GM12878 (cell line): ENCODE measurements around the gene MT1HL1. TPM values are rescaled to one million over a fixed set of nuclear protein-coding genes. Genes with fewer than 3 reads are reported as not detected.

Source experiments
- ATAC-seq: fragments of 200-7000 bp; cut with Tn5 transposase; 3 replicates; pipeline ENCODE4 v1.9.1; 2020; ENCODE audit warnings: mild to moderate bottlenecking, moderate library complexity
- BruUV-seq: library from RNA; stranded (reverse); fragments of 400-500 nt; replicated peaks from 2 replicates; lab custom pipeline; 2021; lab: Mats Ljungman, UMichigan
- CTCF ChIA-PET: fragments of 300-600 bp; sonication (Branson Sonifier 250); formaldehyde crosslinking; extraction: SDS; loops from one replicate; lab custom pipeline; 2021; ENCODE audit warnings: inconsistent platforms; lab: Yijun Ruan, JAX
- POLR2A ChIA-PET: fragments of 350-600 bp; formaldehyde crosslinking; extraction: SDS; loops from one replicate; lab custom pipeline; 2021; ENCODE audit warnings: inconsistent platforms; lab: Charles Lee
- RAD21 ChIA-PET: fragments of 300-600 bp; sonication (Branson Sonifier 250); formaldehyde crosslinking; loops from one replicate; lab custom pipeline; 2023; ENCODE audit warnings: antibody characterized with exemption; ENCODE audit not compliant: unreplicated experiment; lab: Charles Lee
- SMC1A ChIA-PET: fragments of 300-600 bp; sonication (Branson Sonifier 250); formaldehyde crosslinking; loops from one replicate; lab custom pipeline; 2023; ENCODE audit not compliant: unreplicated experiment, uncharacterized antibody; lab: Charles Lee
- DNase-seq: peaks from one replicate; pipeline ENCODE4 v3.0.0-alpha.2; 2011; ENCODE audit warnings: low read depth, low spot score
- FAIRE-seq: peaks from 3 replicates; lab custom pipeline; 2011; peaks lifted over from hg19 to GRCh38; lab: Jason Lieb, UNC
- H2AFZ ChIP-seq: 2 replicates; pipeline ENCODE4 v1.6.0; 2011; ENCODE audit warnings: low read depth, low read length, control low read depth; ENCODE audit not compliant: control insufficient read depth
- H3K27ac ChIP-seq: 2 replicates; pipeline ENCODE4 v1.5.1; 2011; ENCODE audit warnings: control low read depth; ENCODE audit not compliant: control insufficient read depth, insufficient read depth
- H3K27me3 ChIP-seq, 2 experiments: replicated peaks in 1 of 2; 2 replicates each; pipeline versions ENCODE4 v1.6.0 to v1.6.1; 2011; ENCODE audit warnings: low read length in 1 of 2; ENCODE audit not compliant: control insufficient read depth in 2 of 2, insufficient read depth in 2 of 2
- H3K36me3 ChIP-seq, 2 experiments: 2 replicates each; pipeline ENCODE4 v1.5.1; 2011; ENCODE audit warnings: low read length in 1 of 2; ENCODE audit not compliant: control insufficient read depth in 2 of 2, insufficient read depth in 2 of 2
- H3K4me1 ChIP-seq: 2 replicates; pipeline ENCODE4 v1.6.1; 2011; ENCODE audit warnings: mild to moderate bottlenecking, low read length, moderate library complexity, mixed read lengths; ENCODE audit not compliant: control insufficient read depth, insufficient read depth
- H3K4me2 ChIP-seq: 2 replicates; pipeline ENCODE4 v1.6.0; 2011; ENCODE audit warnings: control low read depth; ENCODE audit not compliant: control insufficient read depth, insufficient read depth
- H3K4me3 ChIP-seq: fragments of 200-600 bp; sonication (generic); 2 replicates; pipeline ENCODE4 v1.5.1; 2016
- H3K79me2 ChIP-seq: 2 replicates; pipeline ENCODE4 v1.6.0; 2011; ENCODE audit warnings: low read length; ENCODE audit not compliant: control insufficient read depth, insufficient read depth
- H3K9ac ChIP-seq: 2 replicates; pipeline ENCODE4 v1.8.0; 2011; ENCODE audit warnings: low read length, control low read depth, mixed read lengths; ENCODE audit not compliant: control insufficient read depth, insufficient read depth
- H3K9me3 ChIP-seq: replicated peaks from 3 replicates; pipeline ENCODE4 v1.5.1; 2011; ENCODE audit warnings: mild to moderate bottlenecking, low read length; ENCODE audit not compliant: control insufficient read depth, insufficient read depth
- H4K20me1 ChIP-seq: 2 replicates; pipeline ENCODE4 v1.6.0; 2011; ENCODE audit not compliant: control insufficient read depth, insufficient read depth
- ETV6 ChIP-seq, 2 experiments: fragments of 450-650 bp in 1 of 2; IDR thresholded peaks in 1 of 2; conservative IDR thresholded peaks in 1 of 2; 2 replicates each; pipeline ENCODE4 v1.6.1; 2014; ENCODE audit warnings: antibody characterized with exemption in 1 of 2, borderline replicate concordance in 1 of 2, low read depth in 1 of 2, mild to moderate bottlenecking in 1 of 2, moderate library complexity in 1 of 2
- EZH2 ChIP-seq: IDR thresholded peaks from 2 replicates; pipeline ENCODE4 v1.6.1; 2012; ENCODE audit warnings: low read depth, mild to moderate bottlenecking, control low read depth, inconsistent platforms, low read length, borderline replicate concordance; ENCODE audit not compliant: control insufficient read depth
- FOXM1 ChIP-seq: IDR thresholded peaks from 2 replicates; pipeline ENCODE4 v1.6.1; 2012; ENCODE audit warnings: low read depth, mild to moderate bottlenecking, inconsistent platforms, low read length, moderate library complexity
- JUND ChIP-seq: IDR thresholded peaks from 2 replicates; pipeline ENCODE4 v1.6.1; 2012; ENCODE audit warnings: low read depth, mild to moderate bottlenecking, low read length, improper control_type of control experiment, moderate library complexity
- MEF2B ChIP-seq: fragments of 450-650 bp; IDR thresholded peaks from 2 replicates; pipeline ENCODE4 v1.6.1; 2018; ENCODE audit warnings: mild to moderate bottlenecking, moderate library complexity; ENCODE audit not compliant: partially characterized antibody, poor library complexity, severe bottlenecking
- NFIC ChIP-seq: IDR thresholded peaks from 2 replicates; pipeline ENCODE4 v1.6.1; 2012; ENCODE audit warnings: low read depth, mild to moderate bottlenecking, inconsistent platforms, low read length, moderate library complexity
- SMC3 ChIP-seq: IDR thresholded peaks from 2 replicates; pipeline ENCODE4 v1.6.1; 2011; ENCODE audit warnings: low read length, improper control_type of control experiment, borderline replicate concordance
- TAF1 ChIP-seq: IDR thresholded peaks from 2 replicates; pipeline ENCODE4 v1.6.1; 2011; ENCODE audit warnings: mild to moderate bottlenecking, low read depth, low read length, borderline replicate concordance
- WGBS: methylation state at CpG from one replicate; pipeline ENCODE4 v1.1.6; 2016; ENCODE audit warnings: low lambda C conversion rate; ENCODE audit not compliant: insufficient replicate concordance, insufficient coverage; ENCODE audit errors: missing lambda C conversion rate; 5-methylcytosine and 5-hydroxymethylcytosine counted together
- in situ Hi-C: fragments of 300-500 bp; cut with MboI; formaldehyde crosslinking; loops from 9 replicates; pipeline ENCODE4 v1.14.3; 2018; ENCODE audit warnings: mixed read lengths
- intact Hi-C: fragments of 100-400 bp; cut with micrococcal nuclease; formaldehyde crosslinking; loops from one replicate; pipeline ENCODE4 v1.14.2; 2022; ENCODE audit not compliant: unreplicated experiment
- polyA plus RNA-seq, 11 experiments: library from polyadenylated mRNA; depleted of rRNA in 4 of 11; unstranded in 6 of 11; stranded (reverse) in 5 of 11; fragments of >200 nt; fragmentation: Nextera tagmentation in 4 of 11; fragmentation: Illumina TruSeq in 1 of 11; extraction: Ambion mirVana in 4 of 11; extraction: Trizol in 1 of 11; gene quantifications; 1 replicate in 1 of 11; 2 replicates in 10 of 11; pipeline versions ENCODE4 v1.2.1 to v1.2.3, GENCODE V29; 2011 to 2016; ENCODE audit warnings: inconsistent platforms in 2 of 11, missing spikeins in 2 of 11, low read depth in 1 of 11
- total RNA-seq, 4 experiments: library from RNA; depleted of rRNA in 3 of 4; stranded (reverse); fragments of >200 nt in 3 of 4; fragmentation: Illumina TruSeq in 1 of 4; extraction: Trizol in 1 of 4; gene quantifications; 2 replicates each; pipeline versions ENCODE4 v1.2.1 to v1.2.3, GENCODE V29; 2013 to 2021
- TF ChIP-seq, protein P1 (sequence below): fragments of 450-650 bp; IDR thresholded peaks from 2 replicates; pipeline ENCODE4 v1.6.1; 2017; ENCODE audit warnings: low read depth, mild to moderate bottlenecking, moderate library complexity
- TF ChIP-seq, protein P2 (sequence below): fragments of 450-650 bp; IDR thresholded peaks from 2 replicates; pipeline ENCODE4 v1.6.1; 2017; ENCODE audit warnings: mild to moderate bottlenecking, moderate library complexity
- TF ChIP-seq, protein P3 (sequence below), 3 experiments: IDR thresholded peaks in 2 of 3; conservative IDR thresholded peaks in 1 of 3; 2 replicates each; pipeline ENCODE4 v1.5.1; 2011; ENCODE audit warnings: low read depth in 3 of 3, low read length in 3 of 3, mild to moderate bottlenecking in 3 of 3, control low read depth in 2 of 3, moderate library complexity in 2 of 3, inconsistent platforms in 1 of 3, mixed read lengths in 1 of 3; ENCODE audit not compliant: control insufficient read depth in 2 of 3, insufficient read depth in 1 of 3; ENCODE audit errors: extremely low read depth in 1 of 3

The MT1HL1 gene
- total and polyA plus RNA-seq, 10 of the 15 experiments (the other 5 are each of a cell fraction or from before 2014, with no cell fraction given): not detected

DNA sequence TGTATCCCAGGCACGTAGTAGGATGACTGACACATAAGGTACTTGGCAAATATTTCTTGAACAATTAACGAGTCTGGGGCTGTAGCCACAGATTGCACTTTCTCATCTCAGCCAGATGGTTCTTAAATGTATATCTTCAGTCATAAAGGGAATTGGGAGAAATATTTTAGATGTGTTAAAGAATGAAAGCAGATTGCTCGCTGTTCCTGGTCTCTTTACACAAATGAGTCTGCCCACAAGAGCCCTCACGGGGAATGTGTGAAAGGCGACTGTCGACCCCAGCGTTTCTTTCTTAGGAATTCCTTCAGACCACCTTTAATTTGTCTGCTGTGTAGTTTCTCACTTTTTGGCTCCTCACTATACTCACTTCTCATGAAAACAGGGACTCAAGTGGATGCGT is 725 bp downstream of the MT1HL1 start:
- Histone ChIP-seq H3K9me3 (no peaks in the 10 kb centered on the region), H3K79me2 (no peaks in the 10 kb centered on the region), H3K27ac (no peak overlapping the region), H3K4me3 (no peak overlapping the region), H3K9ac (no peak overlapping the region), H3K4me1 (no peaks in the 10 kb centered on the region), H2AFZ (no peak overlapping the region), H3K4me2 (no peak overlapping the region), H4K20me1 (no peaks in the 10 kb centered on the region), H3K36me3 (no peaks in the 10 kb centered on the region), H3K27me3 (peaks cover 0 to 2% of the 10 kb centered on the region in 2 experiments; a peak in 1 of 4 replicates)
- intact Hi-C loops: no loop called here
- BruUV-seq: no TSS peak
- RAD21 ChIA-PET: no interaction called here
- in situ Hi-C loops: no loop called here
- no peak for TF ChIP-seq MEF2B
- TF ChIP-seq, protein P1, sequence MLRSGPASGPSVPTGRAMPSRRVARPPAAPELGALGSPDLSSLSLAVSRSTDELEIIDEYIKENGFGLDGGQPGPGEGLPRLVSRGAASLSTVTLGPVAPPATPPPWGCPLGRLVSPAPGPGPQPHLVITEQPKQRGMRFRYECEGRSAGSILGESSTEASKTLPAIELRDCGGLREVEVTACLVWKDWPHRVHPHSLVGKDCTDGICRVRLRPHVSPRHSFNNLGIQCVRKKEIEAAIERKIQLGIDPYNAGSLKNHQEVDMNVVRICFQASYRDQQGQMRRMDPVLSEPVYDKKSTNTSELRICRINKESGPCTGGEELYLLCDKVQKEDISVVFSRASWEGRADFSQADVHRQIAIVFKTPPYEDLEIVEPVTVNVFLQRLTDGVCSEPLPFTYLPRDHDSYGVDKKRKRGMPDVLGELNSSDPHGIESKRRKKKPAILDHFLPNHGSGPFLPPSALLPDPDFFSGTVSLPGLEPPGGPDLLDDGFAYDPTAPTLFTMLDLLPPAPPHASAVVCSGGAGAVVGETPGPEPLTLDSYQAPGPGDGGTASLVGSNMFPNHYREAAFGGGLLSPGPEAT: no peak
- TF ChIP-seq NFIC: no peak
- no peak for TF ChIP-seq TAF1
- TF ChIP-seq, protein P2, sequence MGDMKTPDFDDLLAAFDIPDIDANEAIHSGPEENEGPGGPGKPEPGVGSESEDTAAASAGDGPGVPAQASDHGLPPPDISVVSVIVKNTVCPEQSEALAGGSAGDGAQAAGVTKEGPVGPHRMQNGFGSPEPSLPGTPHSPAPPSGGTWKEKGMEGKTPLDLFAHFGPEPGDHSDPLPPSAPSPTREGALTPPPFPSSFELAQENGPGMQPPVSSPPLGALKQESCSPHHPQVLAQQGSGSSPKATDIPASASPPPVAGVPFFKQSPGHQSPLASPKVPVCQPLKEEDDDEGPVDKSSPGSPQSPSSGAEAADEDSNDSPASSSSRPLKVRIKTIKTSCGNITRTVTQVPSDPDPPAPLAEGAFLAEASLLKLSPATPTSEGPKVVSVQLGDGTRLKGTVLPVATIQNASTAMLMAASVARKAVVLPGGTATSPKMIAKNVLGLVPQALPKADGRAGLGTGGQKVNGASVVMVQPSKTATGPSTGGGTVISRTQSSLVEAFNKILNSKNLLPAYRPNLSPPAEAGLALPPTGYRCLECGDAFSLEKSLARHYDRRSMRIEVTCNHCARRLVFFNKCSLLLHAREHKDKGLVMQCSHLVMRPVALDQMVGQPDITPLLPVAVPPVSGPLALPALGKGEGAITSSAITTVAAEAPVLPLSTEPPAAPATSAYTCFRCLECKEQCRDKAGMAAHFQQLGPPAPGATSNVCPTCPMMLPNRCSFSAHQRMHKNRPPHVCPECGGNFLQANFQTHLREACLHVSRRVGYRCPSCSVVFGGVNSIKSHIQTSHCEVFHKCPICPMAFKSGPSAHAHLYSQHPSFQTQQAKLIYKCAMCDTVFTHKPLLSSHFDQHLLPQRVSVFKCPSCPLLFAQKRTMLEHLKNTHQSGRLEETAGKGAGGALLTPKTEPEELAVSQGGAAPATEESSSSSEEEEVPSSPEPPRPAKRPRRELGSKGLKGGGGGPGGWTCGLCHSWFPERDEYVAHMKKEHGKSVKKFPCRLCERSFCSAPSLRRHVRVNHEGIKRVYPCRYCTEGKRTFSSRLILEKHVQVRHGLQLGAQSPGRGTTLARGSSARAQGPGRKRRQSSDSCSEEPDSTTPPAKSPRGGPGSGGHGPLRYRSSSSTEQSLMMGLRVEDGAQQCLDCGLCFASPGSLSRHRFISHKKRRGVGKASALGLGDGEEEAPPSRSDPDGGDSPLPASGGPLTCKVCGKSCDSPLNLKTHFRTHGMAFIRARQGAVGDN: no peak
- no peak for TF ChIP-seq ETV6 (conservative IDR thresholded peaks at IDR 0.05 in 1 of 2, IDR thresholded peaks at IDR 0.05 in 1 of 2; ENCODE audit: borderline replicate concordance in 1 of 2, low read depth in 1 of 2)
- no peak for TF ChIP-seq JUND
- TF ChIP-seq, protein P3, sequence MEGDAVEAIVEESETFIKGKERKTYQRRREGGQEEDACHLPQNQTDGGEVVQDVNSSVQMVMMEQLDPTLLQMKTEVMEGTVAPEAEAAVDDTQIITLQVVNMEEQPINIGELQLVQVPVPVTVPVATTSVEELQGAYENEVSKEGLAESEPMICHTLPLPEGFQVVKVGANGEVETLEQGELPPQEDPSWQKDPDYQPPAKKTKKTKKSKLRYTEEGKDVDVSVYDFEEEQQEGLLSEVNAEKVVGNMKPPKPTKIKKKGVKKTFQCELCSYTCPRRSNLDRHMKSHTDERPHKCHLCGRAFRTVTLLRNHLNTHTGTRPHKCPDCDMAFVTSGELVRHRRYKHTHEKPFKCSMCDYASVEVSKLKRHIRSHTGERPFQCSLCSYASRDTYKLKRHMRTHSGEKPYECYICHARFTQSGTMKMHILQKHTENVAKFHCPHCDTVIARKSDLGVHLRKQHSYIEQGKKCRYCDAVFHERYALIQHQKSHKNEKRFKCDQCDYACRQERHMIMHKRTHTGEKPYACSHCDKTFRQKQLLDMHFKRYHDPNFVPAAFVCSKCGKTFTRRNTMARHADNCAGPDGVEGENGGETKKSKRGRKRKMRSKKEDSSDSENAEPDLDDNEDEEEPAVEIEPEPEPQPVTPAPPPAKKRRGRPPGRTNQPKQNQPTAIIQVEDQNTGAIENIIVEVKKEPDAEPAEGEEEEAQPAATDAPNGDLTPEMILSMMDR (IDR thresholded peaks at IDR 0.05 in 2 of 3, conservative IDR thresholded peaks at IDR 0.05 in 1 of 3; ENCODE audit: control insufficient read depth in 2 of 3, extremely low read depth in 1 of 3, insufficient read depth in 1 of 3, low read depth in 3 of 3, low read length in 3 of 3): no peak
- TF ChIP-seq SMC3: no peak
- TF ChIP-seq EZH2: no peak
- TF ChIP-seq FOXM1: no peak
- SMC1A ChIA-PET: no interaction called here
- FAIRE-seq (no peak), ATAC-seq (no peak), DNase-seq (no peak)
- 38% methylated on average over 8 of the region's 8 CpGs for WGBS
- POLR2A ChIA-PET: no interaction called here
- CTCF ChIA-PET: no interaction called here
